A549 (cell line): ENCODE measurements around the gene EXOC7. TPM values are rescaled to one million over a fixed set of nuclear protein-coding genes. Genes with fewer than 3 reads are reported as not detected.

Experiments
- ATAC-seq, 2 experiments: fragments of 200-7000 bp in 1 of 2; fragments of >200 bp in 1 of 2; cut with Nextera tagmentation in 1 of 2; cut with Tn5 transposase in 1 of 2; 3 replicates each; pipeline versions ENCODE4 v1.8.0 to v1.9.1; 2018 to 2020; ENCODE audit warnings: mild to moderate bottlenecking in 1 of 2, moderate library complexity in 1 of 2
- CTCF ChIA-PET: fragments of 300-600 bp; sonication (Branson Sonifier 250); formaldehyde crosslinking; extraction: SDS; loops from one replicate; lab custom pipeline; 2021; ENCODE audit warnings: antibody characterized with exemption, inconsistent platforms; lab: Yijun Ruan, JAX
- POLR2A ChIA-PET: fragments of 350-600 bp; formaldehyde crosslinking; extraction: SDS; loops from one replicate; lab custom pipeline; 2021; ENCODE audit warnings: antibody characterized with exemption, inconsistent platforms; lab: Yijun Ruan, JAX
- DNase-seq, 2 experiments: peaks; one replicate each; pipeline versions ENCODE4 v3.0.0 to v3.0.0-alpha.2; 2011 to 2016; ENCODE audit warnings: low read depth in 1 of 2, low spot score in 1 of 2
- FAIRE-seq: peaks from 2 replicates; lab custom pipeline; 2011; peaks lifted over from hg19 to GRCh38; lab: Jason Lieb, UNC
- H3K27ac ChIP-seq, 2 experiments: fragments of >200 bp; sonication (Bioruptor Twin); formaldehyde crosslinking; 3 replicates each; pipeline ENCODE4 v1.5.1; 2016 to 2017
- H3K4me1 ChIP-seq: fragments of >200 bp; sonication (Bioruptor Twin); formaldehyde crosslinking; 3 replicates; pipeline ENCODE4 v1.6.1; 2016
- H3K4me2 ChIP-seq: fragments of >200 bp; sonication (Bioruptor Twin); formaldehyde crosslinking; 3 replicates; pipeline ENCODE4 v1.6.1; 2016
- H3K4me3 ChIP-seq: fragments of >200 bp; sonication (Bioruptor Twin); formaldehyde crosslinking; 3 replicates; pipeline ENCODE4 v1.5.1; 2016
- H3K9me3 ChIP-seq: fragments of >200 bp; sonication (Bioruptor Twin); formaldehyde crosslinking; 3 replicates; pipeline ENCODE4 v1.6.1; 2016
- BHLHE40 ChIP-seq: IDR thresholded peaks from 2 replicates; pipeline ENCODE4 v1.6.1; 2012; ENCODE audit warnings: low read depth, low read length, inconsistent platforms
- CEBPB ChIP-seq, 2 experiments: fragments of >200 bp in 1 of 2; sonication (Bioruptor Twin) in 1 of 2; formaldehyde crosslinking in 1 of 2; IDR thresholded peaks; 2 replicates each; pipeline ENCODE4 v1.6.1; 2012 to 2016
- CHD2 ChIP-seq: fragments of 150-350 bp; IDR thresholded peaks from 2 replicates; pipeline ENCODE4 v1.6.1; 2014; ENCODE audit warnings: low read length; ENCODE audit not compliant: partially characterized antibody
- CHD4 ChIP-seq: fragments of 200-600 bp; sonication (generic); IDR thresholded peaks from 2 replicates; pipeline ENCODE4 v1.6.1; 2016; ENCODE audit warnings: antibody characterized with exemption, mild to moderate bottlenecking, borderline replicate concordance
- E2F6 ChIP-seq: IDR thresholded peaks from 2 replicates; pipeline ENCODE4 v1.6.1; 2012; ENCODE audit warnings: low read depth, borderline replicate concordance
- EHMT2 ChIP-seq: fragments of 200-600 bp; sonication (generic); IDR thresholded peaks from 2 replicates; pipeline ENCODE4 v1.6.1; 2016; ENCODE audit warnings: antibody characterized with exemption, low read depth, mild to moderate bottlenecking, moderate library complexity
- EP300 ChIP-seq, 2 experiments: fragments of >200 bp; sonication (Bioruptor Twin); formaldehyde crosslinking; IDR thresholded peaks; 2 replicates in 1 of 2; 3 replicates in 1 of 2; pipeline ENCODE4 v1.6.1; 2016 to 2017
- FOXS1 ChIP-seq: fragments of 250-450 bp; sonication (Bioruptor Pico); IDR thresholded peaks from 2 replicates; pipeline ENCODE4 v1.5.0; 2020; ENCODE audit warnings: mild to moderate bottlenecking, moderate library complexity
- HDAC2 ChIP-seq: fragments of 200-600 bp; sonication (generic); IDR thresholded peaks from 2 replicates; pipeline ENCODE4 v1.6.1; 2016
- HEYL ChIP-seq: fragments of 250-450 bp; sonication (Bioruptor Pico); IDR thresholded peaks from 2 replicates; pipeline ENCODE4 v1.8.0; 2021; ENCODE audit warnings: mild to moderate bottlenecking, moderate library complexity
- HOXA7 ChIP-seq: fragments of 250-450 bp; sonication (Bioruptor Pico); IDR thresholded peaks from 2 replicates; pipeline ENCODE4 v1.5.0; 2020; ENCODE audit warnings: mild to moderate bottlenecking, moderate library complexity
- HOXB5 ChIP-seq: fragments of 250-450 bp; sonication (Bioruptor Pico); IDR thresholded peaks from 2 replicates; pipeline ENCODE4 v1.5.0; 2020; ENCODE audit warnings: mild to moderate bottlenecking, moderate library complexity
- JUN ChIP-seq, 2 experiments: fragments of >200 bp; sonication (Bioruptor Twin); formaldehyde crosslinking; IDR thresholded peaks; 2 replicates in 1 of 2; 3 replicates in 1 of 2; pipeline ENCODE4 v1.6.1; 2016 to 2017
- KDM1A ChIP-seq: fragments of 200-600 bp; sonication (generic); IDR thresholded peaks from 2 replicates; pipeline ENCODE4 v1.6.1; 2016; ENCODE audit warnings: low read depth, mild to moderate bottlenecking
- MAFK ChIP-seq: fragments of 450-650 bp; IDR thresholded peaks from 2 replicates; pipeline ENCODE4 v1.6.1; 2014; ENCODE audit not compliant: partially characterized antibody
- MAZ ChIP-seq: fragments of 150-350 bp; IDR thresholded peaks from 2 replicates; pipeline ENCODE4 v1.6.1; 2014; ENCODE audit warnings: antibody characterized with exemption, low read depth, low read length, borderline replicate concordance
- MYC ChIP-seq: IDR thresholded peaks from 2 replicates; pipeline ENCODE4 v1.6.1; 2012; ENCODE audit warnings: mild to moderate bottlenecking, inconsistent platforms, low read length, improper control_type of control experiment, borderline replicate concordance
- POLR2A ChIP-seq: IDR thresholded peaks from 2 replicates; pipeline ENCODE4 v1.6.1; 2012; ENCODE audit warnings: mild to moderate bottlenecking, low read length
- RAD21 ChIP-seq, 2 experiments: fragments of >200 bp in 1 of 2; sonication (Bioruptor Twin) in 1 of 2; formaldehyde crosslinking in 1 of 2; IDR thresholded peaks in 1 of 2; conservative IDR thresholded peaks in 1 of 2; 2 replicates in 1 of 2; 3 replicates in 1 of 2; pipeline ENCODE4 v1.6.1; 2012 to 2018; ENCODE audit warnings: inconsistent platforms in 1 of 2
- RARB ChIP-seq: fragments of 250-450 bp; sonication (Bioruptor Pico); IDR thresholded peaks from 2 replicates; pipeline ENCODE4 v1.8.0; 2021; ENCODE audit warnings: mild to moderate bottlenecking, moderate library complexity
- RFX5 ChIP-seq: fragments of 450-650 bp; IDR thresholded peaks from 2 replicates; pipeline ENCODE4 v1.7.1; 2014; ENCODE audit warnings: antibody characterized with exemption, mild to moderate bottlenecking, moderate library complexity
- RNF2 ChIP-seq: fragments of 200-600 bp; sonication (generic); IDR thresholded peaks from 2 replicates; pipeline ENCODE4 v1.6.1; 2016; ENCODE audit warnings: low read depth, mild to moderate bottlenecking, antibody characterized with exemption, moderate library complexity, borderline replicate concordance
- SREBF2 ChIP-seq: fragments of 450-650 bp; IDR thresholded peaks from 2 replicates; pipeline ENCODE4 v1.6.1; 2014; ENCODE audit warnings: mild to moderate bottlenecking, moderate library complexity
- USF2 ChIP-seq: fragments of 450-650 bp; IDR thresholded peaks from 2 replicates; pipeline ENCODE4 v1.6.1; 2014; ENCODE audit warnings: antibody characterized with exemption
- ZFP36 ChIP-seq: fragments of 450-650 bp; IDR thresholded peaks from 2 replicates; pipeline ENCODE4 v1.6.1; 2014; ENCODE audit warnings: borderline replicate concordance; ENCODE audit not compliant: partially characterized antibody
- ZNF302 ChIP-seq: fragments of 250-450 bp; sonication (Bioruptor Pico); IDR thresholded peaks from 2 replicates; pipeline ENCODE4 v1.9.0; 2021; ENCODE audit warnings: inconsistent platforms, mild to moderate bottlenecking, moderate library complexity
- WGBS: methylation state at CpG from one replicate; pipeline ENCODE4 v1.1.6; 2017; ENCODE audit errors: missing lambda C conversion rate; 5-methylcytosine and 5-hydroxymethylcytosine counted together
- polyA plus RNA-seq, 4 experiments: library from polyadenylated mRNA; depleted of rRNA in 3 of 4; stranded (reverse); fragments of >200 nt; fragmentation: RNase III in 1 of 4; extraction: RNeasy Plus Mini Kit Qiagen cat#74134 plus additional on column Dnase treatment in 1 of 4; gene quantifications; 2 replicates in 3 of 4; 3 replicates in 1 of 4; pipeline ENCODE4 v1.2.3, GENCODE V29; 2011 to 2017

Gene EXOC7
- polyA plus RNA-seq, 2 of the 4 experiments (the other 2 are of a cell fraction) = 64.5 to 72.3 TPM

GRCh38 chr17:76053246-76054111 lies 50.1 kb downstream of the EXOC7 start:
- CTCF ChIA-PET = interaction anchor here (1.5 to 2.3 kb wide), 4 partner anchors 10 to 68 kb away, joined by 3 to 10 read pairs (median 4); no protein-coding TSS in a partner anchor

GRCh38 chr17:76051561-76051960 lies 52.0 kb downstream of the EXOC7 start:
- peaks cover 7% of the 10 kb centered on the region; the same call in 2 of the 3 replicates for H3K4me1 ChIP-seq
- no peak for DNase-seq
- POLR2A ChIA-PET = no interaction called here

More at GRCh38 chr17:76053246-76054111, 50.1 kb downstream of the EXOC7 start:
- Histone ChIP-seq H3K4me1 (peaks cover 7% of the 10 kb centered on the region; the same call in 2 of the 3 replicates), H3K4me3 (no peak overlapping the region), H3K27ac (no peak overlapping the region), H3K9me3 (no peaks in the 10 kb centered on the region)
- peak; percentile 27 to 45 for DNase-seq
- 83% methylated on average over 17 of the region's 17 CpGs for WGBS
- POLR2A ChIA-PET = interaction anchor here (0.5 to 1.6 kb wide), 2 partner anchors 57 to 149 kb away, joined by 3 to 4 read pairs; partner anchors contain the start of gene MRPL38
- TF ChIP-seq HOXB5 (CRISPR knock-in tag) (no peak), E2F6 (no peak), ZNF302 (CRISPR knock-in tag) (no peak), HEYL (CRISPR knock-in tag) (no peak), RAD21 (conservative IDR thresholded peaks at IDR 0.05 in 1 of 2, IDR thresholded peaks at IDR 0.05 in 1 of 2) (no peak), CHD4 (no peak), KDM1A (no peak), ZFP36 (no peak), SREBF2 (no peak), HDAC2 (no peak)
- TF ChIP-seq, all 56 proteins: peak for 0
- H3K4me2 ChIP-seq = no peak overlapping the region
- peak in 1 of 2 experiments; percentile 50; a peak in 3 of 6 replicates for ATAC-seq
- FAIRE-seq = no peak

More at GRCh38 chr17:76051561-76051960, 52.0 kb downstream of the EXOC7 start:
- no peak for ATAC-seq
- H3K4me2 ChIP-seq = no peak overlapping the region
- TF ChIP-seq CEBPB (IDR thresholded peaks at IDR 0.05) (no peak), MYC (no peak), JUN (IDR thresholded peaks at IDR 0.05) (no peak), EHMT2 (no peak), MAFK (no peak), CHD4 (no peak), CHD2 (no peak), FOXS1 (CRISPR knock-in tag) (no peak), RNF2 (no peak), RARB (CRISPR knock-in tag) (no peak), BHLHE40 (no peak), HDAC2 (no peak), HOXA7 (CRISPR knock-in tag) (no peak), KDM1A (no peak), EP300 (IDR thresholded peaks at IDR 0.05) (no peak), RFX5 (no peak), POLR2A (no peak), USF2 (no peak), MAZ (no peak)
- no peak overlapping the region for H3K4me3 ChIP-seq
- 83% methylated on average over 6 of the region's 6 CpGs for WGBS
- no peak overlapping the region for H3K27ac ChIP-seq
- CTCF ChIA-PET = interaction anchor here (0.7 to 2.5 kb wide), 4 partner anchors 9 to 165 kb away, joined by 3 to 15 read pairs (median 3); no protein-coding TSS in a partner anchor
- no peak for FAIRE-seq
- H3K9me3 ChIP-seq = no peaks in the 10 kb centered on the region
